GM21825 (cell line): ENCODE data around the gene MUC13.

Experiments used
- ATAC-seq: cut with Tn5 transposase; IDR thresholded peaks from one replicate; pipeline ENCODE4 v1.9.1; 2021; ENCODE audit warnings: mild to moderate bottlenecking, moderate library complexity; ENCODE audit not compliant: unreplicated experiment

MUC13 gene

DNA sequence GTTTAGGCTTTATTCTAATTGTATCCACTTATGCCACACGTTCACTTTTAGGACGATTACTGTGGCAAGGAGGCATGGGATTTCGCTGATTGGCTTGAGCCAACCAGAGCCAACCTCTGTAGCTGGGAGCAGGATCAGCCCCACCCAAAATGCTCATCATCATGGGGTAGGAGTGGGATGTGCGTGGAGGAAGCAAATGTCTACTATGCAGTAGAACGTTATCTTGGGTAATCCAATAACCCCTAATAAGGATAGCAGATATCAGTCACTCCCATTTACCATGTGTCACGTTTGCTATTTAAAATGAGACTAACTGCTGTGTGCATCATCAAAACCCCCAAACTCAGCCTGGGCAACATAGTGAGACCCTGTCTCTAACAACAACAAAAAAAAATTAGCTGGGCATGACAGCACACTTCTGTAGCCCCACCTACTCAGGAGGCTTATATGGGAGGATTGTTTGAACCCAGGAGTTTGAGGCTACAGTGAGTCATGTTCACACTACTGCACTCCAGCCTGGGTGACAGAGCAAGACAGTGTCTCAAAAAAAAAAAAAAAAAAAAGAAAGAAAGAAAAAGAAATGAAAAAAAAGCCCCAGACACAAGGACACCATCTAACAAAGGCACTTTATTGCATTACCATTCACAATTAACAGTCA is 29.6 kb downstream of the MUC13 start:
- no peak for ATAC-seq

DNA sequence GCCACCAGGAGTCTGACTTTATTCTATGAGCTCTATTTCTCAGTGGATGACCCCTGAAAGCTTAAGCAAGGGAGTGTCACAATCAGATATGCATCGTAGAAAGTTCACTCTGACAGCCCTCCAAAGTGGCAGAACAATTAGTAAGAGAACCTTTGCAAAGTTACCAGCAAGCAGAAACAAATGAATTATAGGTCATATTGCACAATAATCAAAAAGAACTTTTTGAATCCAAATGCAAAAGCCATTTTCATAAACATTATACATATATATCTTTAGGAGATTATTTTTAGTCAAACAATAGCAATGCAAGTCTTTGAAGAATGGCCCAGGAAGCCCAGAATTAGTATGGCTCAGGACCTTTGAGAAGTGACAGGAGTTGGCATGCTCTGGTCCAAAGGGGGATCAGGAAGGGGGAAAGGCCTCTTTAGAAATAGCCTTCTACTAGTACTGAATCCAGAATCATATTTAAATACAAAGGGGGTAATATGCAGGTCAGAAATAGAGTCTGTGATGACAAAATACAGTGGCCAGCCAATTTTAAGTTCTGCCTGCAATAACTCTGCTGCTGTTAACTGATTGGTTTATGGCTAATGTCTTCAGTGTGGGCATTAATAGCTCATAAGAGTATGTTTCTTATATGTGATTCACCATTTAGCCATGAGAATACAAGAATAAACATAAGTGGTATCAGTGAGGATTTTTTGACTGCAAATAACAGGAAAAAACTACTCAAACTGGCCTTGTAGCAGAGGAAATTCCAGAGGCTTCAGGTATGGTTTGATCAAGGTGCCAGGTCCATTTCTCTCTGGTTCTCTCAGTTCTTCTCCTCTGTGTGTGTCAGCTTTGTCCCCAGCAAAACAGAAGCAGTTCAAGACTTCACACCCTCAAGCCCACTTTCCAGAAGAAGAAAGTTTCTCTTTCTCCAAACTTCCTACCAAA is 30.4 kb downstream of the MUC13 start:
- ATAC-seq = no peak

DNA sequence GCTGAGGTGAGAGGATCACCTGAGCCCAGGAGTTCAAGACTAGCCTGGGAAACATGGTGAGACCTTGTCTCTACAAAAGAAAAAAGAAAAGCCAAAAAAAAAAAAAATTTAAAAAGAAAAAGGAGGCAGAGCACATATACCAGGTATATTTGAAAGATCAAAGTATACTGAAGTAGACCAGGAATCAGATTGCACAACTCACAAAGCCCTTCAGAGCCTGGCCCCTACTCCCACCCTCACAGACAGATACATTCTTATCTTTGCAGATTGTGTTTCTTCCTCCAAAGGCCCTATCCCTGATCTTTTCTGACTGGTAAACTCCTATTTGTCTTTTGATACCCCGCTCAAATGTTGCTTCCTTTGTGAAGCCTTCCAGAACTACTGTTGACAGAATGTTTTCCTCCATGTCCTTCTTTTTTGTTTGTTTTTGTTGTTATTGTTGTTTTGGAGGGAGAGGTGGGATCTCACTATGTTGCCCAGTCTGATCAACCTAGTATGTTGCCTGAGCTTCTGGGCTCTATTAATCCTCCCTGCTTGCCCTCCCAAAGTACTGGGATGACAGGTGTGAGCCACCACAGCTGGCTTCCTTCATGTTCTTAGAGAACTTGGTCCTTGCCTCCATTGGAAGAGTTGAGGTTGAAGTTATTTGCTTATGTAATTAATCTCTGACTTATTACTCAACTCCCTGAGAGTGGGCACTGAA is 37.6 kb downstream of the MUC13 start:
- no peak for ATAC-seq

DNA sequence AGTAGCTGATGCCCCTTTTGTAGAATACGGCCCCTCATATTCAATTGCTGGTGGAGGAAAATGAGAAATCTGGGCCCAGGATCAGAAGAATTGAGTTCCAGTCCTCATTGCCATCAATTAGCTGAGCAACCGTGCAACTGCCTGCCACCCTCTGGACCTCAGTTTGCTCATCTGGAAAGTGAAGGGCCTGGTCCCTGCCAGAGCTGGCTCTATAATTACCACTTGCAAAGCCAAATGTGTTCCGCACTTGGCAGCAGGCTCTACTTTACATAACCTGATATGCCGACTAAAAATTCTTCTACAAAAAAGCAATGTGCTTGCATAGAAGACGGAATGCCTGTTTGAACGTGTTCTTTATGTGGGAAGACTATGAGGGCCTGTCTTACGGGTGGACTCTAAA is 38.8 kb downstream of the MUC13 start:
- ATAC-seq = no peak

DNA sequence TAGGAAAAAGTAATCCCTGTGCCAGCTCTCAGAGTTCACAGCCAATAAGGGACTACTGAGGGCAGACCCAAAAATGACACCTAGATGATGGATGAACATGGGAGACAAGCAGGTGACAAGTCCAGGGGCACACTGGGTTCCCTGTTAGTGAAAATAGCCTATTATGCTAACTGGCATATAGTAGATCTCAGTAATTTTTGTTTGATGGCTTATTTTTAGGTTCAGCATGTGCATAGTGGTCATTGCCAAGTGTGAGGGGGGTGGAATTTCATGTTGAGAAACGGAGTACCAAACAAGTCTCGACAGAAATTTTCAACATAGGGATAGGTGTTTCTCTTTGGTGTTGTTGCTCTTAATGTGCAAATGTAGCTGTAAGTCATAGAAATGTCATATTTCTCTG is 41.0 kb downstream of the MUC13 start:
- ATAC-seq = no peak

DNA sequence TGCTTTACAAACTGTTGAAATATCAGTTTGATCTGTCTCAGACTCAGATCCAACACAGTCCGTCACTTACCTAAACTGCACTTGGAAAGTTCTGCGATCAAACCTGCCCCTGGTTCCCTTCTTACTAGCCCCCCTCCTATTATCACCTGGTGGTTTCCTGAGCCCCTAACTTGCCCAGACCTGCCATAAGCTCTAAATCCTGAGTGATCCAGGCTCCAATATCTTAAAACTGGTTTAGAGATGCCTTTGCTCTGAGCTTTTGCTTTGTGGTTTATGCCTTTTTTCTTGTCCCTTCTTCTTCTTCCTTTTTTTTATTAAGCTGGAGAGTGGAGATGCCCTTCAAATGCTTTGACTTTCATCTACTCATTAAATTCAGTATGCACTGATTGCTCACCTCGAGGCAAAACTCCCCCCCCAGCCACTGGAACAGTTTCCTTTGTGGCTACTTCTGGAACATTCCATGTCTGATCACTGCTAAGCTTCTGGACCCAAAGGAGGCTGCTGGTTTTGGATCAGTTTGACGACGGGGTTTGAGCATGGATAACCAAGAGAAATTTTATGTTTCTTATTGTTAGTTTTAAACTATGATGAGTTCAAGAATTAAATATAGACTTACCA is 43.9 kb downstream of the MUC13 start:
- ATAC-seq = no peak

DNA sequence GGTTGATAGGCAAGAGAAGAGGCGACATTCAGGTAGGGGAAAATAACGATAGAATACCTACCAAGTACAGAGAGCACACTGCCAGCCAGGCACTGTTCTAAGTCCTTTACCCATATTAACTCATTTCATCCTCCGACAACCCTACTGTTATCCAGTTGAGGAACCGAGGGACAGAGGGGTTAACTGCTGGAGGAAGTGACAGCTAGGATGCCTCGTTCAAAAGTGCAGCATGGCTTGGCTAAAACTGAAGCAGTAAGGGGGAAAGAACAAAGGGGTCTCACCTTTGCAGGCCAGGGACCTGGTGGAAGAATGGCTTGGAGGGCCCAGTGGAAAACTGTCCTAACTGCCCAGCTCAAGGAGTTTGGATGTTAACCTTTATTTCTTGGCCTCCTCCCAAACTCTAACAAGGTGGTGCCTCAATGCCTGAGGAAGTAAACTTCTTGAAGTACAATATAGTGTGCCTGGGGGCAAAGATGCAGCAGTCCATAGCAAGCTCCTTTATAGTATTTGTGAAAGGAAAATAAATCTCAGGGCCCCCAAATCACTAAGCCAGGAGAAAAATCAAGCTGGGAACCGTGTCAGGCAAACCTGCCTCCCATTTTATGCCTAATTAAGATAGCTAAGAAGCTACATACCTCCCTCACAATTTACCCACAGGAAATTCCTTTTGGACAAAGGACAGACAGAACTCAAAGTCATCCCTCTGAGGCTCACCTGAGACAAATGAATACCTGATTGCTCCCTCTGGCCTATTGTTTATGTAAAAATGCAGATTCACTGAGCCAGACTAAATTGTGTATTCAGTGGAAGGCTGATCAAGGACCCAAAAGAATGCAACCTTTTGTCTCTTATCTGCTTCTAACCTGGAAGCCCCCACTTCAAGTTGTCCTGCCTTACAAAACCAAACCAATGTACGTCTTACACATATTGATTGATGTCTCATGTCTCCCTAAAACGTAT is 45.8 kb downstream of the MUC13 start:
- ATAC-seq = no peak

DNA sequence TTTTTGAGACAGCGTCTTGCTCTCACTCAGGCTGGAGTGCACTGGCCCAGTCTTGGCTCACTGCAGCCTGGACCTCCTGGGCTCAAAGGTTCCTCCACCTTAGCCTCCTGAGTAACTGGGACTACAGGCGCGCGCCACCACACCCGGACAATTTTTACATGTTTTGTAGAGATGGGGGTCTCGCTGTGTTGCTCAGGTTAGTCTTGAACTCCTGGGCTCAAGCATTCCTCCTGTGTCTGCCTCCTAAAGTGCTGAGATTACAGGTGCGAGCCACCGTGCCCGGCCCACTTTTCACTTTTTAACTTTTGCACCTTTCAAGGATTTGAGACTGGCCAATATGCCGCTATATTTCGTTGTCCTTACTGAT is 46.6 kb downstream of the MUC13 start:
- ATAC-seq = no peak

DNA sequence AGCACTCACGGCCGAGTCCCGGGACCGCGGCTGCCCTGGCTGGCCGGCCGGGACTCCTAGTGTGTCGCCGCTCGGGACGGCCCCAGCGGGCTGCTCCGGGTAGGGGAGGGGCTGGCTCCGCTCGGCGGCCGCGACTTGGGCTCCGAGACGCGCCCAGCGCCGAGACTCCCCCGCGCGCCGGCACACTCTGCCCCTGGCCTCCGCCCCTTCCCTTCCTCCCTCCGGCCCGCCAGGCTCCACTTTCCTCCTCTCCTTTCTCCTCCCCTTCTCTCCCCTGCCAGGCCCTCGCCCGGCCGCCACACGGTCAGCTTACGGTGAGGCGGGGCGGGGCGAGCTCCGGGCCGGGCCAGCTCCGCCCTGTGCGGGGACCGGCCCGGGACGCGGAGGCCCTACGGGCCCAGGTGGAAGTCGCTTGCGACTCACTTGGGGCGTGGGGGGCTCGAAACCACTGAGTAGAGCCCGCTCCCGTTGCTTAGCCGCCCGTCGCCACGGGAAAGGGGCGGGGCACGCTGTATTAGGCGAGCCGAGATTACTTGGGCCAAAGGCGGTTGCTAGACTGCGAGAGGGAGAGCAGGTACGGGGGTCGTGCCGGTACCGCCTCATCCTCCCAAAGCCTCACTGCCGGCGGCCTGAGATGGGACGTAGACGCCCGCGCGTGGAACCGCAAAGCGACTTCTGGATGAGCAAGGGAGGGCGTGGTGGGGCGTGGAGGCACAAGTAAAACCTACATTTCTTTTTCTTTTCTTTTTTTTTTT is 47.2 kb downstream of the MUC13 start, which contains the start of gene ITGB5:
Gene ITGB5, minus strand, starts transcription at position 189 of the 755 bp plus-strand sequence. CDS start 365 bp downstream, outside the sequence.
- ATAC-seq = no peak

DNA sequence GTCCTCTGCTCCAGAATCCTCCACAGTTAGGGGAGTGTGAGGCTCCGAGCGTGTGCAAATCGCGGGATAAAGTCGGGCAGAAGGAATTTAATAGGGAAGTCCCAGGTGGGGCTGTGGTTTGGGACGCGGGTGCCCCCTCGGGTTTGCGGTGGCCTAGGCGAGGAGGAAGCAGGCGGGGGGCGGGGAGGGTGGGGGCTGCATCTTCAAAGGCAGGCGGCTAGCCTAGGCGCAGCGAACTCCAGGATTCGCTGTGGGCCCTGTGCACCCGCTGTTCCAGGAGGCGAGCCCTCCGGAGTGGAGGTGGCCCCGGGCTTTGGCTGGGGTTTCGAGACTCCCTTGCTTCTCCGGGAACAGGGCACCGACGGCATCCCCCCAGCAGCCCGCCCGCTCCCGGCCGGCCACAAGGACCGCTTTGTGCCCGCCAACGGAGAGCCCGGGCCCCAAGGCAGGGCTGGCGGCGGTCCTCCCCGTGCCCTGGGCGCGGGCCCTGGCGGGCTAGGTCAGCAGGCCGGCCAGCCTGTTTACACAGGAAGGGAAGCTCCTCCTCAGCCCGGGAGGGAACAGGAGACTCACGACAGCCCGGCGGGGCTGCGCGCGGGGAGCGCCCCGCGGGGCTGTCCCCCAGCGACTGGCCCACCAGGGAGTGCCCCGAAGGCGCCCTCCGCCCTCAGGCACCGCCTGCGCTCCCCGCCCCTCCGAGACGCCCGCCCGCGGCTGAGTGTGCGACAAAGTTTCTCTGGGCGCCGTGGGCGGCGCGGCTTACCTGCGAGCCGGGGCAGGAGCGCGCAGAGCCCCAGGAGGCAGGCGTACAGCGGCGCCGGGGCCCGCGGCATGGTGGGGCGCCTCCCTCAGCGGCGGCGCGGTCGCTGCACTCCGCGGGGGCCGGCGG is 48.1 kb downstream of the MUC13 start:
- no peak for ATAC-seq

DNA sequence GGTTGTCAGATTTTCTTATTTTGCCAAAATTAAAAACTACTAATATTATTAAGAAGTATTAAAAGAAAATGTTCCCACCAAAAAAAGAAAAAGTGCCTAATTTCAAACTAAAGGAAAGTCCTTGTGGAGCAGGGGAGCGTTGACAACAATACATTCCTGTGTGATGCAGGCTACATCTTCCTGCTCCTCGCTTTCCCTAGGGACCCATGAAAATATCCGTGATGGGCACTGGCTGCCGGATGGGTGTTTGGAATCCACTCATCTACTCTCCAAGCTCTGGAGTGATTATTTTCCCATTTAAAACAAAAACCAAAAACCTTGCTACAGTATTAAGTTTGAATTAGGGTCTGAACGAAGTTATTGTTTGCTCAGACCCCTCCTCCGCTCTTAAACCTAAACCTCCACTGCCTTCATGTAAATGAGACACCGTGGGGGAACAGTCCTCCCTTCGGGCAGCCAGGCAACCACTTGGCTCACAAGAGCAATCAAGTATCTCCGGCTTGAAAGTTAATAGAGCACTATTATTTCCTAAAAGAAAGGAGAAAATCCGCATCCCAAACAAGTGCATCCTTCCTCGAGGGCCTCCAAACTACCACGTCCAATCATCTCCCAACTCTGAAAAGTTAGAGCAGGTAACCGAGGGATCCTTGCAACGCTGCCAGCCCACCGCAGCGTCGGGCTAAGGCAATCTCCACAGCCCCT is 48.9 kb downstream of the MUC13 start:
- no peak for ATAC-seq

DNA sequence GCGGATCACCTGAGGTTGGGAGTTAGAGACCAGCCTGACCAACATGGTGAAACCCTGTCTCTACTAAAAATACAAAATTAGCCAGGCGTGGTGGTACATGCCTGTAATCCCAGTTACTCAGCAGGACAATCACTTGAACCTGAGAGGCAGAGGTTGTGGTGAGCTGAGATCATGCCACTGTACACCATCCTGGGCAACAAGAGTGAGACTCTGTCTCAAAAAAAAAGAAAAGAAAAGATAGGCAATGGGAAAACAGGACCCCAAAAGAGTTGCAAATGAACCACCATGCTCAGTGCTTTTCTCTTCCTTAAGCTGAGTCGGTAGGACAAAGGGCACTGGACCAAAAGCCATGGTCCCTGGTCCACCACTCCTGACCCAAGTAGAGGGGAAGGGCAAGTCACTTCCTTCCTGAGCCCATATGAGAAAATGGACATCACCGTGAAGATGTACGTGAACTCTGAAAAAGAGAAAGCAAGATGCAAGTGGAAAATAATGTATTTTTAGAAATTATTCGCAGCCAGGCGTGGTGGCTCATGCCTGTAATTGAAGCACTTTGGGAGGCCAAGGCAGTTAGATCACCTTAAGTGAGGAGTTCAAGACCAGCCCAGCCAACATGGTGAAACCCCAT is 50.0 kb downstream of the MUC13 start:
- ATAC-seq = no peak

DNA sequence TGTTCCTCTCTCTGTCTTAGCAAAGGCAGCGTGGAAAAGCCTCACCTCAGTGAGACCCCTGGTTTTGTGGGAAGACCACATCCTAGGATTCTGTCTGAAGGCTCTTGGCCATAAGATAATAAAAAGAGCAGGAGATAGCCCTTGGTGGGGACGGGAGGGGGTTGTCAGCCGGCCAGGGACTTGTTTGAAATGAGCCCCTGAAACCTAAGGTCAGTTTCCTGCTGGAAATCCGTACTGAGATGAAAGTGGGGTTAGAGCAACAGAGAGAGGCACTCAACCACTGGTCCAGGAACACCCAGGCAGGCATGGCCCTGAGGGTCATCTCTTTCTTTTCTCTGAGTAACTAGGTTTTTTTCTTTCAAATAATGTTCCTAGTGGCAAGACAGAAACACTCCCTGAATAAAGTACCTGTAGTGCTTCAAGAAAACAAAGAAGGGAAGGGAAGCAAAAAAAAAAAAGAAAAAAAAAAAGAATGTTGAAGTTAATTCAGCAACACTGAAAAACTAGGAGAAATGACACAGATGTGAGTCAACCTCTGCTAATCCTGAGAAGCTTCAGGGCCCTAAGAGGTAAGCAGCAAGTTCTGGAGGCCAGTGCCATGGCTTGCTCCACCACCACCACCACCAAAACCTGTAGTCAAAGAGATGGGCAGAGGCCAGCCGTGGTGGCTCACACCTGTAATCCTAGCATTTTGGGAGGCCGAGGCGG is 50.6 kb downstream of the MUC13 start:
- ATAC-seq = no peak

DNA sequence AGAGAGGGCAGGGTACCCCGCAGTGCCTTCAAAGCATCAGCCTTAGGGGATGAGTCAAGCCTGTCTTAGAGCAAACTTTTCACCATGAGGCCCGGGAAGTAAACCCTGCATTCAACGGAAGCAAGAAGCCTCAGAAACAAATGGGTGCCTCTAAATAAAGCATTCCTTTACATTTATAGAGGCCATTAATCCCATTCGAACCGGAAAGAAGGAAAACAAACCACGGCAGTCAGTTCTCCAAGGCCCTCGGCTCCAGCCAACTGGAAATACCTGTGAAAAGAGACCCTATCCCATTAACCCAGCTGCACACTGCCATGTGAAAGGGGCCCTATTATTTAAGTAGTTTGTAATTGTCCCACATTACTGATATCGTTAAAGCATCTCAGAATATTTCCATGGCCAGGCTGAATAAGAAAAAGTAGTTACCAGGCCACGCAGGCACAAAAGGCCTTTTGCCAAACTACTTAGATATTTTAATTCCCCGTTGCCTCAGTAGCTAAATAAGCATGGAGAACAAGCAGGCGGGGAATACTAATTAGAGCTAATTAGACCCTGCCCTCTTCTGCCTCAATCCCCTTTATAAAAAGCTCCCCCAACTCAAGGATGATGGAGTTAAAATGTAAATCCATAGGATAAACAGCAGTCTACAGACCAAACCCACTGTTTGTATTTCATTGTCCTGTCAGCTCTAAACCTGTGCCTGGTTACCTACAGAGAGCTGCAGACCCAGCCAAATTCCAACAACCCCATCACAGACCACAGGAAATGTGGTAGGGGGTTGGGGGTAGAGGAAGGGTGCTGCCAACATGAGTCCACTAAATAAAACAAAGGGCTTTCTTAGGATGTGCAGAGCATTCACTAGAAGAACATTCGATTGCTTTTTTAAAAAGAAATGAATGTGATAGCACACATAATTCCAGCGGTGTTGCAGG is 51.5 kb downstream of the MUC13 start:
- ATAC-seq = no peak

DNA sequence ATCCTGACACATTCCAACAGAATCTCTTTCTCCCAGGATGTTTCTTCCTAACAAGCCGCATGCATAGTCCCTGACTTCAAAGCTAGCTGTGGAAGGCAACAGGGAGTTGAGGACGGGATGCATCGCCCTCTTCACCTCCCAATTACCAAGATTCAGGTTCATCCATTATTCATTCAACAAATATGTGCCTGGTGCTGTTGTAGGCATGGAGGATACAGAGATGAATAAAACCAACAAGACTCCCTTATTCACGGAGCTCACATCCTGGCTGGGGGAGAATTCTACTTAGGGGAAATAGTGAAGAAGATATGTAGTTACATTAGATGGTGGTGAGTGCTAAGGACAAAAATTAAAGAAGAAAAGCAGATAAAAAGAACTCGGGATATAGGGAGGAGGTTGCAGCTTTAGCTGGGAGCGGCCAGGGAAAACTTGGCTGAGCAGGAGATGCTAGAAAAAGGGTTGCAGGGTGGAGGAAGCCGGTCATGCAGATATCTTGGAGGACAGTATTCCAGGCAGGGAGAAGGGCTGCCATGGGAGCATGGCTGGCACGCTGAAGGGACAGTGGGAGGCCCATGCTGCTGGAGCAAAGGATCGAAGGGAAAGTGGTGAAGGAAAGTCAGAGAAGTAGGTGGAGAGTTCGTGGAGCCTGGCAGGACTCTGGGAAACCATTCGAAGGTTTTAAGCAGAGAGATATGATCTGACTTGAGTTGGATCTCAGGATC is 52.4 kb downstream of the MUC13 start:
- ATAC-seq = no peak
